Measurements from ENCODE around the gene PTCD2.

DNA sequence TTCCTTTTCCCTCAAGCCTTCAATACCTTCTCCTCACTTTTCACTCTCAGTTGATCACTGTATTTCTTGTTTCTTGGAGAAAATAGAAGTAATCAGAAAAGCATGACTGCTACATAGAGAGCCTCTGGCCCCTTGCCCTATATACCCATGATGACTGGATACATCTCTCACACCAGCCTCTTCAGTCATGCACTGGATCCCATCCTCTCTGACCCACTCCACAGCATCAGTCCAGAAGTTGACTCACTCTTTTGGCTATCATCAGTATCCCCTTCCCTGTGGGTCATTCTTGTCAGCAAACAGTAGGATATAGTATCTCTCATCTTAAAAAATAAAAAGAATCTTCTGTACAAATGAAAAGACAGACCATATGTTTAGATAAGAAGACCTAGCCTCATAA lies 32.9 kb downstream of the PTCD2 start:
- TF ChIP-seq, protein P1, sequence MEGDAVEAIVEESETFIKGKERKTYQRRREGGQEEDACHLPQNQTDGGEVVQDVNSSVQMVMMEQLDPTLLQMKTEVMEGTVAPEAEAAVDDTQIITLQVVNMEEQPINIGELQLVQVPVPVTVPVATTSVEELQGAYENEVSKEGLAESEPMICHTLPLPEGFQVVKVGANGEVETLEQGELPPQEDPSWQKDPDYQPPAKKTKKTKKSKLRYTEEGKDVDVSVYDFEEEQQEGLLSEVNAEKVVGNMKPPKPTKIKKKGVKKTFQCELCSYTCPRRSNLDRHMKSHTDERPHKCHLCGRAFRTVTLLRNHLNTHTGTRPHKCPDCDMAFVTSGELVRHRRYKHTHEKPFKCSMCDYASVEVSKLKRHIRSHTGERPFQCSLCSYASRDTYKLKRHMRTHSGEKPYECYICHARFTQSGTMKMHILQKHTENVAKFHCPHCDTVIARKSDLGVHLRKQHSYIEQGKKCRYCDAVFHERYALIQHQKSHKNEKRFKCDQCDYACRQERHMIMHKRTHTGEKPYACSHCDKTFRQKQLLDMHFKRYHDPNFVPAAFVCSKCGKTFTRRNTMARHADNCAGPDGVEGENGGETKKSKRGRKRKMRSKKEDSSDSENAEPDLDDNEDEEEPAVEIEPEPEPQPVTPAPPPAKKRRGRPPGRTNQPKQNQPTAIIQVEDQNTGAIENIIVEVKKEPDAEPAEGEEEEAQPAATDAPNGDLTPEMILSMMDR (IDR thresholded peaks at IDR 0.05 in 4 of 5, conservative IDR thresholded peaks at IDR 0.05 in 1 of 5): no peak
- TF ChIP-seq POLR2A (IDR thresholded peaks at IDR 0.05): no peak
